SH-SY5Y (cell line): ENCODE measurements around the gene GPD1L.

Experiments used
- GATA2 ChIP-seq: IDR thresholded peaks from 2 replicates; pipeline ENCODE4 v1.6.1; 2011; ENCODE audit warnings: mild to moderate bottlenecking, low read depth, low read length
- GATA3 ChIP-seq: IDR thresholded peaks from 2 replicates; pipeline ENCODE4 v1.6.1; 2011; ENCODE audit warnings: low read depth, mild to moderate bottlenecking, low read length, moderate library complexity

DNA sequence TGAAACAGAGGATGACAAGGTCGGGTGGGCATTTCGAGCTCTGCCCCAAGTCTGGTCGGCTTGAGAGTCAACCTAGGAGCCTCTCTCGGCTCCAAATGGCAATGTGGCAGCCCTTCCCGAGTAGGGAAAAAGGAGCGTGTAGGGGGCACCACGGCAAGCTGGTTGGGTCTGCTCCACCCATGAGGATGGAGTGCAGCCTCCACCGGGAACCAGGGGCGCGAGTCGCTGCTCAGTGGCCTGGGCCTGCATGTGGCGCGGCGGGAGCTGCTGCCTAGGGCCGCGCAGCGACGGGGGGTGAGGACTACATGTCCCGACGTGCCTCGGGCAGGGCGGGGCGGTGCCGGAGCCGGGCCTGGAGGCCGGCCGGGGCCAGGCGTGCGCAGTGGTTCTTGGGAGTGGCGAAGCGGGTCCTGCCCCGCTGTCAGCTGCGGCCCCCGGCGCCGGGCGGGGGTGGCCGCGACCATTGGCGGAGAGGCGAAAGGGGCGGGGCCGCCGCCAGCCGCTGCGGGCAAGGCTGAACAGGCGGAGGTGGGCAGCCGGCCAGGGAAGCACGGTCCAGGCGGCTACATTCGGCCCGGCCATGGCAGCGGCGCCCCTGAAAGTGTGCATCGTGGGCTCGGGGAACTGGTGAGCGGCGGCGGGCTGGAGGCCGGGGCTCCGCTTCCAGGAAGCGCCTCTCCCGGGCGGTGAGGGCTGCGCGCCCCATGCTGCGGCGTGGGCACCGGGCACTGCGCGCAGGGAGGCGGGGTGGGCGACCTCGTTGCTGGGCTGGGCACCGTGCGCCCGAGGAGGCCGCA lies at the start of gene GPD1L:
- TF ChIP-seq GATA2 (no peak), GATA3 (no peak)
